SU-DHL-6 (cell line): Measurements from ENCODE around the gene THSD4.

Experiments used
- H2AFZ ChIP-seq: fragments of 200-600 bp; sonication (generic); 2 replicates; pipeline ENCODE4 v1.6.1; 2014; ENCODE audit warnings: low read depth, mild to moderate bottlenecking, moderate library complexity, mixed read lengths, antibody characterized with exemption, low read length; ENCODE audit not compliant: severe bottlenecking
- H3F3A ChIP-seq: fragments of 200-600 bp; shearing (Covaris generic); 2 replicates; pipeline ENCODE4 v1.6.0; 2016; ENCODE audit warnings: antibody characterized with exemption, mild to moderate bottlenecking; ENCODE audit not compliant: insufficient read depth
- H3K27ac ChIP-seq: fragments of 200-600 bp; sonication (generic); 2 replicates; pipeline ENCODE4 v1.5.1; 2016; ENCODE audit warnings: low read depth, mild to moderate bottlenecking, low read length, moderate library complexity, mixed read lengths
- H3K27me3 ChIP-seq: fragments of 200-600 bp; sonication (generic), shearing (Covaris generic); 2 replicates; pipeline ENCODE4 v1.6.0; 2014; ENCODE audit warnings: mild to moderate bottlenecking, low read length
- H3K36me3 ChIP-seq: fragments of 200-600 bp; sonication (generic); 2 replicates; pipeline ENCODE4 v1.6.1; 2014; ENCODE audit warnings: mild to moderate bottlenecking, low read length, mixed read lengths
- H3K4me2 ChIP-seq: fragments of 300-600, 200-600 bp; shearing (Covaris generic), sonication (generic); 2 replicates; pipeline ENCODE4 v1.6.0; 2014; ENCODE audit warnings: low read length, low read depth, mild to moderate bottlenecking; ENCODE audit not compliant: poor library complexity, severe bottlenecking
- H3K4me3 ChIP-seq: fragments of 200-600 bp; sonication (generic); 2 replicates; pipeline ENCODE4 v1.5.1; 2014; ENCODE audit warnings: antibody characterized with exemption, low read length, mild to moderate bottlenecking, mixed read lengths; ENCODE audit not compliant: insufficient read depth, poor library complexity, severe bottlenecking
- H3K79me2 ChIP-seq: fragments of 200-600 bp; sonication (generic); 2 replicates; pipeline ENCODE4 v1.6.1; 2014; ENCODE audit warnings: mild to moderate bottlenecking, low read length, moderate library complexity; ENCODE audit not compliant: insufficient read depth
- H3K9ac ChIP-seq: fragments of 200-600 bp; sonication (generic); 2 replicates; pipeline ENCODE4 v1.7.0; 2014; ENCODE audit warnings: mild to moderate bottlenecking, low read length
- H3K9me2 ChIP-seq: fragments of 200-600 bp; sonication (generic); replicated peaks from 2 replicates; pipeline ENCODE4 v1.6.1; 2014; ENCODE audit warnings: low read length; ENCODE audit not compliant: insufficient read depth
- H3K9me3 ChIP-seq: fragments of 200-600 bp; sonication (generic); 2 replicates; pipeline ENCODE4 v1.6.1; 2014; ENCODE audit warnings: low read length, mixed read lengths; ENCODE audit not compliant: insufficient read depth
- H4K20me1 ChIP-seq: fragments of 200-600 bp; sonication (generic); 2 replicates; pipeline ENCODE4 v1.6.1; 2014; ENCODE audit warnings: low read depth, mild to moderate bottlenecking, antibody characterized with exemption, low read length, moderate library complexity, mixed read lengths
- EZH2phosphoT487 ChIP-seq: fragments of 200-600 bp; sonication (generic), shearing (Covaris generic); conservative IDR thresholded peaks from 2 replicates; pipeline ENCODE4 v1.6.1; 2018; ENCODE audit warnings: mild to moderate bottlenecking, antibody characterized with exemption, low read length, moderate library complexity, mixed read lengths
- TF ChIP-seq, protein P1 (sequence below): fragments of 200-600 bp; sonication (generic); IDR thresholded peaks from one replicate; pipeline ENCODE4 v1.5.1; 2017; ENCODE audit warnings: antibody characterized with exemption, mild to moderate bottlenecking, low read length, moderate library complexity; ENCODE audit not compliant: insufficient read depth, poor library complexity, severe bottlenecking

Gene THSD4

DNA sequence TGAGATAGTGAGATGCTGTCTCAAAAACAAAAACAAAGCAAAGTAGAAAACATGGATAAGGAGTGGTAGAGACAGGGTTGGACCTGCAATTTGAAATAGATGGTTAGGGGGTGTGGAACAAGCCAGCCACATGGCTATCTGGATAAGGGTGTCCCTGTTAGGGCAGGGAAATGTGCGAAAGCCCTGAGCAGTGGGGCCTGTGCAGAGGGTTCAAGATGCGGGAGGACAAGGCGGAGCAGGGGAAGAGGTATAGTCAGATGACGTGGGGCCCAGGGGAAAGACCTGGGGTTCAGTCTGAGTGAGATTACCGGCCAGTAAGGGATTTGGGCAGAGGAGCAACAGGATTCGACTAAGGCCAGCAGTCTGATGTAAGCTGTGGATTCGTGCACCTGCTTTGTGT is 676.7 kb downstream of the THSD4 start:
- no peak overlapping the region for H3K27ac ChIP-seq
- H3K79me2 ChIP-seq, result no peaks in the 10 kb centered on the region
- H3K9ac ChIP-seq, result no peak overlapping the region
- H3K9me3 ChIP-seq, result no peaks in the 10 kb centered on the region
- H3K4me2 ChIP-seq, result no peak overlapping the region
- TF ChIP-seq, protein P1, sequence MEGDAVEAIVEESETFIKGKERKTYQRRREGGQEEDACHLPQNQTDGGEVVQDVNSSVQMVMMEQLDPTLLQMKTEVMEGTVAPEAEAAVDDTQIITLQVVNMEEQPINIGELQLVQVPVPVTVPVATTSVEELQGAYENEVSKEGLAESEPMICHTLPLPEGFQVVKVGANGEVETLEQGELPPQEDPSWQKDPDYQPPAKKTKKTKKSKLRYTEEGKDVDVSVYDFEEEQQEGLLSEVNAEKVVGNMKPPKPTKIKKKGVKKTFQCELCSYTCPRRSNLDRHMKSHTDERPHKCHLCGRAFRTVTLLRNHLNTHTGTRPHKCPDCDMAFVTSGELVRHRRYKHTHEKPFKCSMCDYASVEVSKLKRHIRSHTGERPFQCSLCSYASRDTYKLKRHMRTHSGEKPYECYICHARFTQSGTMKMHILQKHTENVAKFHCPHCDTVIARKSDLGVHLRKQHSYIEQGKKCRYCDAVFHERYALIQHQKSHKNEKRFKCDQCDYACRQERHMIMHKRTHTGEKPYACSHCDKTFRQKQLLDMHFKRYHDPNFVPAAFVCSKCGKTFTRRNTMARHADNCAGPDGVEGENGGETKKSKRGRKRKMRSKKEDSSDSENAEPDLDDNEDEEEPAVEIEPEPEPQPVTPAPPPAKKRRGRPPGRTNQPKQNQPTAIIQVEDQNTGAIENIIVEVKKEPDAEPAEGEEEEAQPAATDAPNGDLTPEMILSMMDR, result no peak
- no peak for TF ChIP-seq EZH2phosphoT487
- no peaks in the 10 kb centered on the region for H4K20me1 ChIP-seq
- H3K4me3 ChIP-seq, result no peak overlapping the region
- H3K9me2 ChIP-seq, result no peaks in the 10 kb centered on the region
- H3F3A ChIP-seq, result no peaks in the 10 kb centered on the region
- H2AFZ ChIP-seq, result no peak overlapping the region
- H3K27me3 ChIP-seq, result no peaks in the 10 kb centered on the region
- H3K36me3 ChIP-seq, result no peaks in the 10 kb centered on the region

DNA sequence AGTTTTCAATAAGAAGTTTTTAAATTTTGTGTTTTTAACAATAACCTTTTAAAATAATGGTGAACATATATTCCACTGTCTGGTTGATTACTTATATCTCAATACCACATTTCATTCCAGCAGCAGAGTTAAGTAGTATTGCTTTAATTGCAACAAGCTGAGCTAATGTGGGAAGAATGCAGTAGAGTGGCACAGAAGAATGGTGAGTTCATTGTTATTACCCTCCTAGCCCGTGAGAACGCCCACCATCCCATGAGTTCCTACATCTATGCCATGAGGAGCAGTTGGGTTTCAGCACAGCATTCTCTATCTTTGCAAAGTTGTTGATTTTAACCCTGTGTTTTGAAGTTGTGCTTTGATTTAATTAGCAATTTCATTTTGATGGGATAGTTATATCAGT is 677.2 kb downstream of the THSD4 start:
- no peaks in the 10 kb centered on the region for H4K20me1 ChIP-seq
- H3F3A ChIP-seq, result no peaks in the 10 kb centered on the region
- no peaks in the 10 kb centered on the region for H3K27me3 ChIP-seq
- TF ChIP-seq, protein P1, result no peak
- TF ChIP-seq EZH2phosphoT487, result no peak
- H3K27ac ChIP-seq, result no peak overlapping the region
- no peak overlapping the region for H3K4me2 ChIP-seq
- H3K9me3 ChIP-seq, result no peaks in the 10 kb centered on the region
- no peak overlapping the region for H3K4me3 ChIP-seq
- H3K9me2 ChIP-seq, result no peaks in the 10 kb centered on the region
- H3K9ac ChIP-seq, result no peak overlapping the region
- no peak overlapping the region for H2AFZ ChIP-seq
- H3K79me2 ChIP-seq, result no peaks in the 10 kb centered on the region
- H3K36me3 ChIP-seq, result no peaks in the 10 kb centered on the region

DNA sequence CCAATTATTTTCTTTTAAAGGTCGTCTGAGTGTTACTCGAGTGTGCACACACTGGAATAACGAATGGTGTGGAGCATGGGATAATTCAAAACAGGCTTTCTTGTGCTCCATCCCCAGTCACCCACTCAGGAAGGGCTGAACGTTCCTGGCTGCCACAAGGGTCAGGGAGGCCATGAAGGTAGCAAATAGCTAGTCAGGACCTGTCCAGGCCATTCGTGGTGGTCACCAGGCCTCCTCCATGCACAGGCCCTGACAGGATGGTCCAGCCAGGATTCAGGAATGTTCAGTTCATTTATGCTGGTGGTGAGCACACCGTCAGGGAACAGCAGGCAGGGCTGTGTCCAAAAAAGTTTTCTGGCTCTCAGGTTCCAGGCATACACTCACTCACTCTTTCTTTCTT is 683.4 kb downstream of the THSD4 start:
- no peaks in the 10 kb centered on the region for H3F3A ChIP-seq
- no peak overlapping the region for H3K4me2 ChIP-seq
- H3K79me2 ChIP-seq, result no peaks in the 10 kb centered on the region
- H3K9me3 ChIP-seq, result no peaks in the 10 kb centered on the region
- H4K20me1 ChIP-seq, result no peaks in the 10 kb centered on the region
- H3K4me3 ChIP-seq, result no peak overlapping the region
- TF ChIP-seq, protein P1, result no peak
- TF ChIP-seq EZH2phosphoT487, result no peak
- no peak overlapping the region for H3K27ac ChIP-seq
- no peak overlapping the region for H3K9ac ChIP-seq
- no peaks in the 10 kb centered on the region for H3K9me2 ChIP-seq
- H2AFZ ChIP-seq, result no peak overlapping the region
- no peaks in the 10 kb centered on the region for H3K36me3 ChIP-seq
- no peaks in the 10 kb centered on the region for H3K27me3 ChIP-seq
